ENCODE results near the gene PCCA. TPM values are rescaled to one million over a fixed set of nuclear protein-coding genes. Genes with fewer than 3 reads are reported as not detected.
A peak's percentile ranks its signal among the peaks of the same experiment; 100 is the strongest.

The PCCA gene
- total and polyA plus RNA-seq, 2 donors from 2014 or later, result 86.2 to 222 TPM

DNA sequence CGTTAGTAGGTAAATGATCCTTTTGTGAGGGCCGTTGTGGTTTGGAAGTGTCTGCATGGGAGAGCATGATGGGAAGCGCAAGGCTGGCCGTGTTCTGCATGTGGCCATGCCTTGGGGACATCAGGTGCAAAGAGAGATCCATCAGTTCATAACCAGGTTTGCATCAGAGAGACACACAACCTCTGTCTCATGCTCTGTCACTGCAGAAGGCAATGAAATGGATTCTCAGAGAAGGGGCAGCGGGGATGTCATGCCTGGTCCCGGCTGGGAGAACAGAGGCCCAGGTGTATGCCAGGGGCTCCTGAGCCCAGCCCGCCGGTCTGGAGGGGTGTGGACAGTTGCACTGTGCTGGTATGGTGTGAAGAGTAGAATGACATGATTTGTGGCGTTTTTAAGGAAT lies 439.5 kb downstream of the PCCA start:
- intact Hi-C loops (cut with DNase I), result loop anchor here (10.0 kb wide), 1 partner anchor 874 kb away; no protein-coding TSS in a partner anchor
- Histone ChIP-seq H3K9me3 (ENCODE audit: control insufficient read depth in 2 of 3, insufficient read depth in 1 of 3, low read length in 3 of 3) (no peaks in the 10 kb centered on the region), H3K27me3 (ENCODE audit: control insufficient read depth, insufficient read depth, low read length) (no peaks in the 10 kb centered on the region), H3K4me1 (ENCODE audit: control insufficient read depth in 2 of 3, insufficient read depth in 2 of 3, low read depth in 1 of 3, low read length in 3 of 3) (peaks cover 0 to 18% (median 6%) of the 10 kb centered on the region in 3 donors), H3K9ac (ENCODE audit: low read length in 3 of 3) (no peak overlapping the region), H3K4me3 (ENCODE audit: low read length in 3 of 3) (no peak overlapping the region), H3K27ac (ENCODE audit: low read depth in 2 of 2, low read length in 2 of 2) (no peak overlapping the region), H3K36me3 (ENCODE audit: control insufficient read depth in 2 of 3, insufficient read depth in 3 of 3, low read length in 3 of 3) (peaks cover 0 to 26% (median 2%) of the 10 kb centered on the region in 3 donors)
- FAIRE-seq, result no peak
- no peak for DNase-seq
- TF ChIP-seq, protein P1, sequence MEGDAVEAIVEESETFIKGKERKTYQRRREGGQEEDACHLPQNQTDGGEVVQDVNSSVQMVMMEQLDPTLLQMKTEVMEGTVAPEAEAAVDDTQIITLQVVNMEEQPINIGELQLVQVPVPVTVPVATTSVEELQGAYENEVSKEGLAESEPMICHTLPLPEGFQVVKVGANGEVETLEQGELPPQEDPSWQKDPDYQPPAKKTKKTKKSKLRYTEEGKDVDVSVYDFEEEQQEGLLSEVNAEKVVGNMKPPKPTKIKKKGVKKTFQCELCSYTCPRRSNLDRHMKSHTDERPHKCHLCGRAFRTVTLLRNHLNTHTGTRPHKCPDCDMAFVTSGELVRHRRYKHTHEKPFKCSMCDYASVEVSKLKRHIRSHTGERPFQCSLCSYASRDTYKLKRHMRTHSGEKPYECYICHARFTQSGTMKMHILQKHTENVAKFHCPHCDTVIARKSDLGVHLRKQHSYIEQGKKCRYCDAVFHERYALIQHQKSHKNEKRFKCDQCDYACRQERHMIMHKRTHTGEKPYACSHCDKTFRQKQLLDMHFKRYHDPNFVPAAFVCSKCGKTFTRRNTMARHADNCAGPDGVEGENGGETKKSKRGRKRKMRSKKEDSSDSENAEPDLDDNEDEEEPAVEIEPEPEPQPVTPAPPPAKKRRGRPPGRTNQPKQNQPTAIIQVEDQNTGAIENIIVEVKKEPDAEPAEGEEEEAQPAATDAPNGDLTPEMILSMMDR (IDR thresholded peaks at IDR 0.05; ENCODE audit: borderline replicate concordance, extremely low read depth, insufficient read depth), result no peak

DNA sequence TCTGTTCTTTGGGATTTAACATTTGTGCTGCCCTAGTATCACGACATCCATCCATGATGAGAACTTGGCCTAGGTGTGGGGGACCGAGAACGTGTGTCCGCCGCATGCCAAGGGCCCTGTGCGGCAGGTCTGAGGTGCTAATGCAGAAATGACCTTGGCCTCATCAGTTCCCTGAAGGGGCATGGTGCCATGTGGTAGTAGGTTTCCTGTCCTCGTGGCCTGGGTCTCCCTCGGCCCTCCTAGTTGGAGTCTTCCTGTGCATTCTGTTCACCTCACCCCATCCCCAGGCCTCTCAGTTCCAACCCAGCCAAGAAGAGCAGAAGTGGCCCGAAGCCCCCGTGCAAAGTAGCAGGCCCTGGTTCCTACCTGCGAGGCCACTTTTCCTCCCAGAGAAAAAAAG lies 439.9 kb downstream of the PCCA start:
- DNase-seq (no peak), FAIRE-seq (no peak)
- no peaks in the 10 kb centered on the region for H3K27me3 ChIP-seq (ENCODE audit: control insufficient read depth, insufficient read depth, low read length)
- H3K4me1 ChIP-seq (ENCODE audit: control insufficient read depth in 2 of 3, insufficient read depth in 2 of 3, low read depth in 1 of 3, low read length in 3 of 3), result peaks cover 0 to 13% (median 6%) of the 10 kb centered on the region in 3 donors
- intact Hi-C loops (cut with DNase I), result loop anchor here (10.0 kb wide), 1 partner anchor 874 kb away; no protein-coding TSS in a partner anchor
- no peak overlapping the region for H3K27ac ChIP-seq (ENCODE audit: low read depth in 2 of 2, low read length in 2 of 2)
- TF ChIP-seq, protein P1 (IDR thresholded peaks at IDR 0.05; ENCODE audit: borderline replicate concordance, extremely low read depth, insufficient read depth), result no peak
- no peak overlapping the region for H3K4me3 ChIP-seq (ENCODE audit: low read length in 3 of 3)
- peaks cover 0 to 26% (median 2%) of the 10 kb centered on the region in 3 donors for H3K36me3 ChIP-seq (ENCODE audit: control insufficient read depth in 2 of 3, insufficient read depth in 3 of 3, low read length in 3 of 3)
- H3K9me3 ChIP-seq (ENCODE audit: control insufficient read depth in 2 of 3, insufficient read depth in 1 of 3, low read length in 3 of 3), result no peaks in the 10 kb centered on the region
- no peak overlapping the region for H3K9ac ChIP-seq (ENCODE audit: low read length in 3 of 3)

DNA sequence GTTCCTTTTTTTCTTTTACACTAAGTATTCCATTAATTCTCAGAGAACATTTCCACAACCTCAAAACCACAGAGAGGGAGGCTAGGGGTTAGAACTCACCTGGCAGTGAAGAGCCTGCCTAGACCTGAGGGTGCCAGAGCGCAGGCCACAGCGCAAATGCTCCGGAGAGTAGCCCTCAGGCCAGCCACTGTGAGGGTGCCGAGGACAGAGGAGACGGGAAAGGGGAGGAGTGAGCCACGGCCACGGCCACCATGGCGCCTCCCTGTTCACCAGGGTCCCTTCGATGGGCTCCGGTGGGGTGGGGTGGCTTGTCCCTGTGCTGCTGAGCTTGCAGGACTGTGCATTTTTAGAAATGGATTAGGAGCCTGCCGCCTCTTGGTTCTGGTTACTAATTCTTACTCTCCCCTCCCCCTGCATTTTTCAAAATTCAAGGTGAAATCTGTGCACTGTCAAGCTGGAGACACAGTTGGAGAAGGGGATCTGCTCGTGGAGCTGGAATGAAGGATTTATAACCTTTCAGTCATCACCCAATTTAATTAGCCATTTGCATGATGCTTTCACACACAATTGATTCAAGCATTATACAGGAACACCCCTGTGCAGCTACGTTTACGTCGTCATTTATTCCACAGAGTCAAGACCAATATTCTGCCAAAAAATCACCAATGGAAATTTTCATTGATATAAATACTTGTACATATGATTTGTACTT lies 440.9 kb downstream of the PCCA start:
- FAIRE-seq (no peak), DNase-seq (no peak)
- Histone ChIP-seq H3K9ac (ENCODE audit: low read length in 3 of 3) (no peak overlapping the region), H3K4me1 (ENCODE audit: control insufficient read depth in 2 of 3, insufficient read depth in 2 of 3, low read depth in 1 of 3, low read length in 3 of 3) (peaks cover 0 to 23% (median 9%) of the 10 kb centered on the region in 3 donors), H3K27me3 (ENCODE audit: control insufficient read depth, insufficient read depth, low read length) (no peaks in the 10 kb centered on the region), H3K4me3 (ENCODE audit: low read length in 3 of 3) (peak overlapping the region in 1 of 3 donors; percentile 57), H3K9me3 (ENCODE audit: control insufficient read depth in 2 of 3, insufficient read depth in 1 of 3, low read length in 3 of 3) (no peaks in the 10 kb centered on the region), H3K27ac (ENCODE audit: low read depth in 2 of 2, low read length in 2 of 2) (no peak overlapping the region), H3K36me3 (ENCODE audit: control insufficient read depth in 2 of 3, insufficient read depth in 3 of 3, low read length in 3 of 3) (peaks cover 0 to 26% (median 2%) of the 10 kb centered on the region in 3 donors)
- intact Hi-C loops (cut with DNase I), result loop anchor here (10.0 kb wide), 1 partner anchor 875 kb away; no protein-coding TSS in a partner anchor
- TF ChIP-seq, protein P1 (IDR thresholded peaks at IDR 0.05; ENCODE audit: borderline replicate concordance, extremely low read depth, insufficient read depth), result no peak
